HepG2 (cell line): ENCODE results near the gene KLF16. TPM values are rescaled to one million over a fixed set of nuclear protein-coding genes. Genes with fewer than 3 reads are reported as not detected.

ENCODE experiments used
- ATAC-seq: fragments of 200-7000 bp; cut with Tn5 transposase; 3 replicates; pipeline ENCODE4 v1.9.1; 2020; ENCODE audit warnings: mild to moderate bottlenecking, moderate library complexity
- BruUV-seq: library from RNA; stranded (reverse); fragments of 400-500 nt; replicated peaks from 2 replicates; lab custom pipeline; 2021; lab: Mats Ljungman, UMichigan
- CTCF ChIA-PET: fragments of 300-600 bp; formaldehyde crosslinking; extraction: SDS; loops from one replicate; lab custom pipeline; 2021; ENCODE audit warnings: low total read pairs, inconsistent platforms, low intra/inter-chr PET ratio; lab: Yijun Ruan, JAX
- POLR2A ChIA-PET: fragments of 350-600 bp; sonication (Branson Sonifier 250); formaldehyde crosslinking; loops from one replicate; lab custom pipeline; 2020; ENCODE audit warnings: antibody characterized with exemption, inconsistent platforms; lab: Yijun Ruan, JAX
- DNase-seq: peaks from one replicate; pipeline ENCODE4 v3.0.0-alpha.2; 2015; ENCODE audit warnings: low spot score
- FAIRE-seq: peaks from 3 replicates; lab custom pipeline; 2011; peaks lifted over from hg19 to GRCh38; lab: Jason Lieb, UNC
- H2AFZ ChIP-seq: one replicate; pipeline ENCODE4 v1.6.1; 2011; ENCODE audit warnings: low read length, inconsistent platforms
- H3K27ac ChIP-seq: fragments of 300-600 bp; 3 replicates; pipeline ENCODE4 v1.8.0; 2011; ENCODE audit warnings: mixed run types, mild to moderate bottlenecking, mixed read lengths, low read length, inconsistent platforms; ENCODE audit not compliant: insufficient read depth; ENCODE audit errors: extremely low read length
- H3K27me3 ChIP-seq, 2 experiments: fragments of 200-600 bp in 1 of 2; 2 replicates in 1 of 2; 3 replicates in 1 of 2; pipeline versions ENCODE4 v1.6.0 to v1.8.0; 2011; ENCODE audit warnings: low read length in 2 of 2, mild to moderate bottlenecking in 2 of 2, moderate library complexity in 2 of 2, inconsistent platforms in 1 of 2; ENCODE audit not compliant: insufficient read depth in 2 of 2, control insufficient read depth in 1 of 2
- H3K36me3 ChIP-seq, 2 experiments: fragments of 200-600 bp in 1 of 2; replicated peaks in 1 of 2; 2 replicates in 1 of 2; 3 replicates in 1 of 2; pipeline versions ENCODE4 v1.5.1 to v1.8.0; 2011; ENCODE audit warnings: low read length in 2 of 2, inconsistent platforms in 1 of 2; ENCODE audit not compliant: insufficient read depth in 2 of 2, control insufficient read depth in 1 of 2
- H3K4me1 ChIP-seq: 2 replicates; pipeline ENCODE4 v1.5.1; 2012; ENCODE audit warnings: low read length, inconsistent platforms; ENCODE audit not compliant: insufficient read depth
- H3K4me2 ChIP-seq: 2 replicates; pipeline ENCODE4 v1.6.0; 2011; ENCODE audit warnings: low read depth, low read length, inconsistent platforms
- H3K4me3 ChIP-seq, 3 experiments: fragments of 200-600 bp in 1 of 3; sonication (generic), shearing (Covaris generic) in 1 of 3; replicated peaks in 1 of 3; 2 replicates each; pipeline ENCODE4 v1.5.1; 2011 to 2016; ENCODE audit warnings: low read length in 3 of 3, inconsistent platforms in 2 of 3, low read depth in 2 of 3, mild to moderate bottlenecking in 2 of 3, control low read depth in 1 of 3, mixed read lengths in 1 of 3; ENCODE audit not compliant: insufficient read depth in 1 of 3
- H3K79me2 ChIP-seq: one replicate; pipeline ENCODE4 v1.6.1; 2011; ENCODE audit warnings: low read length, inconsistent platforms; ENCODE audit not compliant: insufficient read depth
- H3K9ac ChIP-seq: 2 replicates; pipeline ENCODE4 v1.6.0; 2011; ENCODE audit warnings: mild to moderate bottlenecking, low read depth, low read length, inconsistent platforms; ENCODE audit not compliant: insufficient read depth
- H3K9me3 ChIP-seq: 2 replicates; pipeline ENCODE4 v1.5.1; 2012; ENCODE audit warnings: mild to moderate bottlenecking, low read length
- H4K20me1 ChIP-seq: 2 replicates; pipeline ENCODE4 v1.6.0; 2011; ENCODE audit warnings: inconsistent platforms, mild to moderate bottlenecking, low read length, moderate library complexity; ENCODE audit not compliant: insufficient read depth
- BRD4 ChIP-seq: sonication (generic); formaldehyde crosslinking; IDR thresholded peaks from 2 replicates; pipeline ENCODE4 v1.4.0; 2020; ENCODE audit warnings: missing genetic modification reagents
- GMEB1 ChIP-seq: sonication (generic); formaldehyde crosslinking; IDR thresholded peaks from 2 replicates; pipeline ENCODE4 v1.5.1; 2020; ENCODE audit warnings: missing genetic modification reagents, mild to moderate bottlenecking, borderline replicate concordance
- JUNB ChIP-seq: sonication (generic); formaldehyde crosslinking; IDR thresholded peaks from 2 replicates; pipeline ENCODE4 v1.8.0; 2022; ENCODE audit warnings: missing genetic modification reagents, mild to moderate bottlenecking, borderline replicate concordance
- NCOR1 ChIP-seq: fragments of 200-600 bp; sonication (generic); IDR thresholded peaks from 2 replicates; pipeline ENCODE4 v1.7.0; 2017; ENCODE audit warnings: antibody characterized with exemption, low read length, borderline replicate concordance
- PAWR ChIP-seq: sonication (generic); formaldehyde crosslinking; IDR thresholded peaks from 2 replicates; pipeline ENCODE4 v1.4.0; 2020; ENCODE audit warnings: missing genetic modification reagents, mild to moderate bottlenecking, borderline replicate concordance
- USF2 ChIP-seq, 2 experiments: sonication (generic) in 1 of 2; formaldehyde crosslinking in 1 of 2; IDR thresholded peaks; 2 replicates each; pipeline versions ENCODE4 v1.5.1 to v1.6.1; 2011 to 2020; ENCODE audit warnings: borderline replicate concordance in 1 of 2, low read depth in 1 of 2, low read length in 1 of 2, mild to moderate bottlenecking in 1 of 2, missing genetic modification reagents in 1 of 2, moderate library complexity in 1 of 2
- ZMYM3 ChIP-seq: sonication (generic); formaldehyde crosslinking; IDR thresholded peaks from 2 replicates; pipeline ENCODE4 v1.5.1; 2020; ENCODE audit warnings: mild to moderate bottlenecking, missing genetic modification reagents
- ZNF780A ChIP-seq: sonication (generic); formaldehyde crosslinking; IDR thresholded peaks from 2 replicates; pipeline ENCODE4 v1.8.0; 2022; ENCODE audit warnings: mild to moderate bottlenecking, missing genetic modification reagents, moderate library complexity
- ZNF788 ChIP-seq: sonication (generic); formaldehyde crosslinking; IDR thresholded peaks from 2 replicates; pipeline ENCODE4 v1.5.0; 2020; ENCODE audit warnings: mild to moderate bottlenecking, missing genetic modification reagents, borderline replicate concordance
- WGBS: methylation state at CpG from one replicate; pipeline ENCODE4 v1.1.6; 2017; ENCODE audit warnings: low lambda C conversion rate; 5-methylcytosine and 5-hydroxymethylcytosine counted together
- in situ Hi-C: cut with HindIII; loops from 2 replicates; pipeline ENCODE4 v1.10.0; 2017; ENCODE audit warnings: low pct_unique_long_range_greater_than_20kb; ENCODE audit not compliant: extremely low pct_ligation_motif_present
- intact Hi-C: fragments of 100-400 bp; cut with micrococcal nuclease; formaldehyde crosslinking; loops from one replicate; pipeline ENCODE4 v1.10.0; 2022; ENCODE audit not compliant: unreplicated experiment
- polyA plus RNA-seq, 8 experiments: library from polyadenylated mRNA; depleted of rRNA in 3 of 8; stranded (reverse) in 7 of 8; unstranded in 1 of 8; fragments of >200 nt; fragmentation: Illumina TruSeq in 4 of 8; extraction: Trizol in 4 of 8; gene quantifications; 2 replicates each; pipeline versions ENCODE4 v1.2.1 to v1.2.3, GENCODE V29; 2011 to 2016; ENCODE audit warnings: low read depth in 4 of 8, missing spikeins in 1 of 8, mixed read lengths in 1 of 8; ENCODE audit not compliant: insufficient read depth in 1 of 8
- total RNA-seq, 5 experiments: library from RNA; depleted of rRNA; stranded (reverse); fragments of >200 nt; fragmentation: Illumina TruSeq; extraction: Trizol; gene quantifications; 2 replicates each; pipeline ENCODE4 v1.2.3, GENCODE V29; 2016; ENCODE audit warnings: low read depth in 1 of 5

Gene KLF16
- total and polyA plus RNA-seq, 2 of the 13 experiments (the other 11 are each of a cell fraction or from before 2014, with no cell fraction given), result 3.5 to 6.7 TPM

- DNase-seq (no peak), ATAC-seq (no peak), FAIRE-seq (no peak)
- Histone ChIP-seq H2AFZ (no peak overlapping the region), H3K4me3 (no peak overlapping the region), H3K79me2 (no peaks in the 10 kb centered on the region), H3K27me3 (no peaks in the 10 kb centered on the region), H3K27ac (no peak overlapping the region), H3K36me3 (peaks cover 32 to 43% of the 10 kb centered on the region in 2 experiments; a peak in 4 of 5 replicates), H4K20me1 (no peaks in the 10 kb centered on the region), H3K9ac (no peak overlapping the region), H3K4me1 (no peaks in the 10 kb centered on the region), H3K4me2 (no peak overlapping the region), H3K9me3 (no peaks in the 10 kb centered on the region)
- CTCF ChIA-PET, result no interaction called here
- TF ChIP-seq ZNF780A (CRISPR knock-in tag) (no peak), NCOR1 (no peak), PAWR (CRISPR knock-in tag) (no peak), GMEB1 (CRISPR knock-in tag) (no peak), USF2 (IDR thresholded peaks at IDR 0.05; ENCODE audit: low read depth, low read length) (no peak), USF2 (CRISPR knock-in tag; IDR thresholded peaks at IDR 0.05; ENCODE audit: borderline replicate concordance) (no peak), JUNB (CRISPR knock-in tag) (no peak), ZMYM3 (CRISPR knock-in tag) (no peak), BRD4 (no peak), ZNF788 (CRISPR knock-in tag) (no peak)
- in situ Hi-C loops, result loop anchor here (5.0 kb wide), 1 partner anchor 46 kb away; no protein-coding TSS in a partner anchor
- WGBS, result 100% methylated on average over 5 of the region's 8 CpGs
- BruUV-seq, result no TSS peak
- intact Hi-C loops, result no loop called here
- POLR2A ChIA-PET, result no interaction called here
Measured at GRCh38 chr19:1823020-1823419, 40.4 kb downstream of the KLF16 start.
